PFSK-1 (cell line): ENCODE results near the gene SPANXD.

Experiments used
- FOXP2 ChIP-seq: optimal IDR thresholded peaks from 2 replicates; pipeline ENCODE3; 2011; ENCODE audit warnings: borderline replicate concordance, control low read depth, inconsistent platforms; ENCODE audit not compliant: insufficient read depth; ENCODE audit errors: extremely low read length, extremely low read depth
- POLR2AphosphoS5 ChIP-seq: IDR thresholded peaks from 2 replicates; pipeline ENCODE4 v1.6.1; 2012; ENCODE audit warnings: low read depth, mild to moderate bottlenecking, control low read depth, low read length, moderate library complexity
- REST ChIP-seq, 2 experiments: IDR thresholded peaks; 2 replicates each; pipeline versions ENCODE4 v1.6.1 to v1.8.0; 2011 to 2012; ENCODE audit warnings: low read depth in 2 of 2, low read length in 2 of 2, control low read depth in 1 of 2, inconsistent platforms in 1 of 2, mild to moderate bottlenecking in 1 of 2, moderate library complexity in 1 of 2; ENCODE audit not compliant: insufficient read depth in 1 of 2
- SIN3A ChIP-seq: IDR thresholded peaks from 2 replicates; pipeline ENCODE4 v1.6.1; 2012; ENCODE audit warnings: mild to moderate bottlenecking, low read length, moderate library complexity, borderline replicate concordance; ENCODE audit not compliant: insufficient read depth
- TAF1 ChIP-seq: IDR thresholded peaks from 2 replicates; pipeline ENCODE4 v1.6.1; 2012; ENCODE audit warnings: low read length, control low read depth, borderline replicate concordance; ENCODE audit not compliant: insufficient read depth

Gene SPANXD

DNA sequence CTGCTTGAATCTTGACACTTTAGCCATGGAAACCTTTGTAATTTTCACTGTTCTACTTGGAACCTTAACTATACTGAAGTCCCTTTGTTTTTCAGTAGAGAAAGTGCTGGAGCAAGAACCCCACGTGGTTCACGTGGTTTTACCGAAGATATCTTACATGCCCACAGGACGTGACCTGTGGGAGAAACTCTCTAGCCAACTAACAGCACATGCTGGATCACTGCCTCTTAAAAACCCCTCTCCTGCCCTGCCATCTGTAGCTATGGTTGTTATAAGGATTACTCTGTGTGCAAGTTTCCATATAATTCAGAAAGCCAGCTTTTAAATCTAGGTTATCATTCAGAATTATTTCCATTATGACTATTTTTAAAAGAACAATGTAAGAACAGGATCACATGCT lies 30.2 kb downstream of the SPANXD start:
- TF ChIP-seq POLR2AphosphoS5 = no peak
- TF ChIP-seq TAF1 = no peak
- TF ChIP-seq FOXP2 = no peak
- TF ChIP-seq SIN3A = no peak
- TF ChIP-seq REST (IDR thresholded peaks at IDR 0.05; ENCODE audit: insufficient read depth in 1 of 2, low read depth in 2 of 2, low read length in 2 of 2) = no peak

DNA sequence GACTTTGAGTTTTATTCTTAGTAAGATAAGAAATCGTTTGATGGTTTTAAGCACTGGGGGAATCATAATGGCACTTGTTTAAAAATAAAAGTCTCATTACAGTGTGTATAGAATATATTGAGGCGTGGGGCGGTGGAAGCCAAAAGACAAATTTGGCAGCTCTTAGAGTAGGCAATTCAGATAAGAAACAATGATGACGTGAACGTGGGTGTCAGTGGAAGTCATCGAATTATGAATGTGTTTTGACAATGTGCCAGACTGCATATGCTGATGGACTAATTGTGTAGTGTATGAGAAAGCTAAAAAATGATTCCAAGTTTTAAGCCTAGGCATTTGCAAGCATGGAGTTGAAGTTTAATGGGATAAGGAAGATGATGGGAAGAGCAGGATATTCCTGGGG lies 35.8 kb downstream of the SPANXD start:
- TF ChIP-seq POLR2AphosphoS5 = no peak
- no peak for TF ChIP-seq TAF1
- no peak for TF ChIP-seq SIN3A
- TF ChIP-seq FOXP2 = no peak
- TF ChIP-seq REST (IDR thresholded peaks at IDR 0.05; ENCODE audit: insufficient read depth in 1 of 2, low read depth in 2 of 2, low read length in 2 of 2) = no peak

- TF ChIP-seq TAF1 (no peak), POLR2AphosphoS5 (no peak), REST (IDR thresholded peaks at IDR 0.05; ENCODE audit: insufficient read depth in 1 of 2, low read depth in 2 of 2, low read length in 2 of 2) (no peak), SIN3A (no peak), FOXP2 (no peak)
Observed at GRCh38 chrX:141652286-141652685, 46.3 kb downstream of the SPANXD start.
